K562 (cell line): Measurements from ENCODE around the gene PLCB3. TPM values are rescaled to one million over a fixed set of nuclear protein-coding genes. Genes with fewer than 3 reads are reported as not detected.
A peak's percentile ranks its signal among the peaks of the same experiment; 100 is the strongest.

Source experiments
- E2F6 ChIP-seq, 2 experiments: IDR thresholded peaks; 2 replicates each; pipeline ENCODE4 v1.6.1; 2011; ENCODE audit warnings: borderline replicate concordance in 1 of 2, control low read depth in 1 of 2, low read depth in 1 of 2, low read length in 1 of 2, mild to moderate bottlenecking in 1 of 2, mixed read lengths in 1 of 2, moderate library complexity in 1 of 2; ENCODE audit not compliant: insufficient read depth in 1 of 2, insufficient read length in 1 of 2, poor library complexity in 1 of 2, severe bottlenecking in 1 of 2; ENCODE audit errors: extremely low read depth in 1 of 2
- GATAD2A ChIP-seq: fragments of 450-650 bp; IDR thresholded peaks from 2 replicates; pipeline ENCODE4 v1.6.1; 2017
- MAFF ChIP-seq: IDR thresholded peaks from 2 replicates; pipeline ENCODE4 v1.6.1; 2012; ENCODE audit warnings: low read length, improper control_type of control experiment
- MAFG ChIP-seq: fragments of 450-650 bp; conservative IDR thresholded peaks from 2 replicates; pipeline ENCODE4 v1.6.1; 2016; ENCODE audit warnings: missing genetic modification characterization, missing compliant biosample characterization
- MGA ChIP-seq: fragments of 450-650 bp; IDR thresholded peaks from 2 replicates; pipeline ENCODE4 v1.6.1; 2016; ENCODE audit warnings: mild to moderate bottlenecking, moderate library complexity
- MTF1 ChIP-seq: fragments of 250-450 bp; sonication (Bioruptor Pico); IDR thresholded peaks from 2 replicates; pipeline ENCODE4 v1.9.0; 2021; ENCODE audit warnings: moderate library complexity, mild to moderate bottlenecking, inconsistent platforms, borderline replicate concordance
- SIN3A ChIP-seq, 2 experiments: fragments of 150-350 bp in 1 of 2; IDR thresholded peaks; 2 replicates each; pipeline ENCODE4 v1.6.1; 2011 to 2016; ENCODE audit warnings: borderline replicate concordance in 2 of 2, low read depth in 2 of 2, low read length in 2 of 2, mild to moderate bottlenecking in 2 of 2, moderate library complexity in 2 of 2; ENCODE audit not compliant: control insufficient read depth in 1 of 2
- XRCC5 ChIP-seq: fragments of 200-400 bp; formaldehyde crosslinking; IDR thresholded peaks from 2 replicates; pipeline ENCODE4 v1.6.1; 2017; ENCODE audit warnings: low read depth, mild to moderate bottlenecking, low read length
- ZNF436 ChIP-seq: fragments of 250-450, 450-650 bp; sonication (Bioruptor Pico); formaldehyde crosslinking; IDR thresholded peaks from 2 replicates; pipeline ENCODE4 v1.7.0; 2020; ENCODE audit warnings: mild to moderate bottlenecking
- polyA plus RNA-seq, 8 experiments: library from polyadenylated mRNA; depleted of rRNA in 4 of 8; stranded (reverse) in 5 of 8; unstranded in 3 of 8; fragments of >200 nt; fragmentation: Nextera tagmentation in 2 of 8; fragmentation: Illumina TruSeq in 1 of 8; extraction: Ambion mirVana in 2 of 8; extraction: Trizol in 1 of 8; gene quantifications; 2 replicates each; pipeline versions ENCODE4 v1.2.1 to v1.2.3, GENCODE V29; 2011 to 2014; ENCODE audit warnings: inconsistent platforms in 1 of 8, missing spikeins in 1 of 8
- total RNA-seq, 7 experiments: library from RNA; depleted of rRNA in 6 of 7; stranded (reverse); fragments of >200 nt in 6 of 7; fragmentation: Illumina TruSeq in 2 of 7; extraction: Trizol in 2 of 7; gene quantifications; 2 replicates each; pipeline versions ENCODE4 v1.2.1 to v1.2.3, GENCODE V29; 2011 to 2021; ENCODE audit warnings: low replicate concordance in 1 of 7
- TF ChIP-seq, protein P1 (sequence below): sonication (generic); formaldehyde crosslinking; IDR thresholded peaks from 2 replicates; pipeline ENCODE4 v1.8.1; 2022; ENCODE audit warnings: missing genetic modification reagents

PLCB3 gene
- total and polyA plus RNA-seq, 9 of the 15 experiments (the other 6 are each of a cell fraction or from before 2014, with no cell fraction given): 0.31 to 44.8 (median 14.6) TPM

- TF ChIP-seq, protein P1, sequence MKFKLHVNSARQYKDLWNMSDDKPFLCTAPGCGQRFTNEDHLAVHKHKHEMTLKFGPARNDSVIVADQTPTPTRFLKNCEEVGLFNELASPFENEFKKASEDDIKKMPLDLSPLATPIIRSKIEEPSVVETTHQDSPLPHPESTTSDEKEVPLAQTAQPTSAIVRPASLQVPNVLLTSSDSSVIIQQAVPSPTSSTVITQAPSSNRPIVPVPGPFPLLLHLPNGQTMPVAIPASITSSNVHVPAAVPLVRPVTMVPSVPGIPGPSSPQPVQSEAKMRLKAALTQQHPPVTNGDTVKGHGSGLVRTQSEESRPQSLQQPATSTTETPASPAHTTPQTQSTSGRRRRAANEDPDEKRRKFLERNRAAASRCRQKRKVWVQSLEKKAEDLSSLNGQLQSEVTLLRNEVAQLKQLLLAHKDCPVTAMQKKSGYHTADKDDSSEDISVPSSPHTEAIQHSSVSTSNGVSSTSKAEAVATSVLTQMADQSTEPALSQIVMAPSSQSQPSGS (CRISPR knock-in tag): no peak
- TF ChIP-seq ZNF436 (CRISPR knock-in tag): no peak
- TF ChIP-seq MTF1 (CRISPR knock-in tag): no peak
- no peak for TF ChIP-seq MAFF
- TF ChIP-seq SIN3A (IDR thresholded peaks at IDR 0.05; ENCODE audit: borderline replicate concordance in 2 of 2, control insufficient read depth in 1 of 2, low read depth in 2 of 2, low read length in 2 of 2): peak; percentile 73 to 89; a peak in 3 of 4 replicates
- no peak; the same call in 1 of the 2 replicates for TF ChIP-seq MGA
- TF ChIP-seq XRCC5: peak; percentile 0; the same call in 1 of the 2 replicates
- no peak for TF ChIP-seq GATAD2A
- TF ChIP-seq MAFG (tag): no peak
- peak in 1 of 2 experiments; percentile 59 for TF ChIP-seq E2F6 (IDR thresholded peaks at IDR 0.05; ENCODE audit: borderline replicate concordance in 1 of 2, extremely low read depth in 1 of 2, insufficient read depth in 1 of 2, insufficient read length in 1 of 2, low read depth in 1 of 2, low read length in 1 of 2, poor library complexity in 1 of 2, severe bottlenecking in 1 of 2)
Measured at GRCh38 chr11:64284962-64285884, 33.9 kb downstream of the PLCB3 start, which contains the start of gene GPR137 (continued).
